Small intestine (tissue), 4 donors: ENCODE results near the gene USP38. TPM values are rescaled to one million over a fixed set of nuclear protein-coding genes. Genes with fewer than 3 reads are reported as not detected.

ENCODE experiments used
- polyA plus RNA-seq, 4 donors: library from polyadenylated mRNA; stranded (reverse) in 3 of 4; unstranded in 1 of 4; fragments of 200-250 nt in 3 of 4; fragments of 120-200 nt in 1 of 4; gene quantifications; one replicate each; pipeline versions ENCODE4 v1.2.1 to v1.2.3, GENCODE V29; 2013
- donor health status: healthy with polysubstance abuse.
- donor health status: Bipolar disorder and iron deficiency.
- donor health status: healthy.

USP38 gene
- polyA plus RNA-seq, 4 donors = 7.0 to 25.8 (median 9.1) TPM

Other genes starting within 250 kb of the USP38 start
- gene GAB1, start 152.0 kb downstream of the USP38 start, polyA plus RNA-seq = 10 to 100 TPM in 1 of 4 donors, 1 to 10 TPM in 3; 3.5 to 71.7 (median 6.7) TPM